NB4 (cell line): ENCODE data around the gene SOWAHB.
"Not testable (repeated sequence)": the region's sequence is repeated elsewhere in the genome, so short reads cannot be mapped to it uniquely, and the experiment has no call there.

Experiments used
- DNase-seq: peaks from one replicate; pipeline ENCODE4 v3.0.0; 2010; ENCODE audit warnings: low read depth
- H3K4me3 ChIP-seq: one replicate; pipeline ENCODE4 v1.5.1; 2011; ENCODE audit warnings: mild to moderate bottlenecking, low read depth, low read length, moderate library complexity
- CTCF ChIP-seq: IDR thresholded peaks from one replicate; pipeline ENCODE4 v1.5.1; 2012; ENCODE audit warnings: low read depth, low read length
- MAX ChIP-seq: IDR thresholded peaks from 2 replicates; pipeline ENCODE4 v1.6.1; 2011; ENCODE audit warnings: low read depth, low read length
- MYC ChIP-seq: IDR thresholded peaks from 2 replicates; pipeline ENCODE4 v1.6.1; 2011; ENCODE audit warnings: low read depth, low read length
- POLR2A ChIP-seq: IDR thresholded peaks from 2 replicates; pipeline ENCODE4 v1.6.1; 2011; ENCODE audit warnings: mild to moderate bottlenecking; ENCODE audit not compliant: insufficient read length; ENCODE audit errors: extremely low read depth

SOWAHB gene

GRCh38 chr4:76883147-76883546 is 14.8 kb downstream of the SOWAHB start:
- no peak for DNase-seq
- TF ChIP-seq CTCF: no peak
- TF ChIP-seq POLR2A: no peak
- TF ChIP-seq MAX: no peak
- TF ChIP-seq MYC: no peak
- H3K4me3 ChIP-seq: no peak overlapping the region

GRCh38 chr4:76882630-76883029 is 15.3 kb downstream of the SOWAHB start:
- no peak for DNase-seq
- H3K4me3 ChIP-seq: no peak overlapping the region
- TF ChIP-seq MAX (no peak), MYC (no peak), POLR2A (no peak), CTCF (no peak)

GRCh38 chr4:76881375-76881774 is 16.6 kb downstream of the SOWAHB start:
- no peak for DNase-seq
- no peak overlapping the region for H3K4me3 ChIP-seq
- no peak for TF ChIP-seq MAX
- TF ChIP-seq POLR2A: no peak
- no peak for TF ChIP-seq MYC
- TF ChIP-seq CTCF: no peak

GRCh38 chr4:76879731-76880364 is 18.1 kb downstream of the SOWAHB start:
- no peak for DNase-seq
- H3K4me3 ChIP-seq: no peak overlapping the region
- TF ChIP-seq MYC: no peak
- no peak for TF ChIP-seq CTCF

GRCh38 chr4:76878641-76879165 is 19.2 kb downstream of the SOWAHB start:
- not testable (repeated sequence) for DNase-seq, H3K4me3 ChIP-seq

- DNase-seq: no peak
- H3K4me3 ChIP-seq: no peak overlapping the region
- no peak for TF ChIP-seq CTCF
- TF ChIP-seq MYC: no peak
- TF ChIP-seq POLR2A: no peak
- TF ChIP-seq MAX: no peak
Observed at GRCh38 chr4:76874176-76874575, 23.8 kb downstream of the SOWAHB start.
